ENCODE data around the gene CAMTA1. TPM values are rescaled to one million over a fixed set of nuclear protein-coding genes. Genes with fewer than 3 reads are reported as not detected.

The CAMTA1 gene
- polyA plus RNA-seq, 1 donor from 2014 or later = 162 TPM

GRCh38 chr1:6939363-6939762, 154.1 kb downstream of the CAMTA1 start:
- Histone ChIP-seq H4K20me1 (ENCODE audit: insufficient read depth) (no peaks in the 10 kb centered on the region), H3K9ac (ENCODE audit: low read length) (no peak overlapping the region), H3K79me2 (replicated peaks; ENCODE audit: insufficient read depth, low read length) (no peaks in the 10 kb centered on the region), H2AFZ (ENCODE audit: low read depth, low read length) (no peak overlapping the region), H3K9me3 (ENCODE audit: low read length) (no peaks in the 10 kb centered on the region), H3K9me2 (ENCODE audit: insufficient read depth, low read length) (no peaks in the 10 kb centered on the region), H3K4me2 (ENCODE audit: low read length) (no peak overlapping the region), H3K4me3 (ENCODE audit: low read length) (no peak overlapping the region), H3K27ac (ENCODE audit: low read length) (no peak overlapping the region), H3F3A (ENCODE audit: insufficient read depth, low read length, poor library complexity, severe bottlenecking) (no peaks in the 10 kb centered on the region), H3K36me3 (ENCODE audit: insufficient read depth, low read length) (no peaks in the 10 kb centered on the region), H3K27me3 (ENCODE audit: insufficient read depth, low read depth, low read length) (no peaks in the 10 kb centered on the region)
- TF ChIP-seq RAD21 (conservative IDR thresholded peaks at IDR 0.05) (no peak), POLR2AphosphoS5 (IDR thresholded peaks at IDR 0.05) (no peak), TAF1 (IDR thresholded peaks at IDR 0.05; ENCODE audit: low read depth) (no peak), EP300 (conservative IDR thresholded peaks at IDR 0.05; ENCODE audit: poor library complexity, severe bottlenecking) (no peak), CTCF (IDR thresholded peaks at IDR 0.05; ENCODE audit: poor library complexity, severe bottlenecking) (no peak), REST (IDR thresholded peaks at IDR 0.05; ENCODE audit: borderline replicate concordance) (no peak), SMC3 (conservative IDR thresholded peaks at IDR 0.05; ENCODE audit: poor library complexity) (no peak), EZH2 (IDR thresholded peaks at IDR 0.05; ENCODE audit: borderline replicate concordance, insufficient read depth, low read length, poor library complexity, severe bottlenecking) (no peak), MXI1 (conservative IDR thresholded peaks at IDR 0.05; ENCODE audit: poor library complexity, severe bottlenecking) (no peak)

- Histone ChIP-seq H3K4me2 (ENCODE audit: low read length) (no peak overlapping the region), H3K4me3 (ENCODE audit: low read length) (no peak overlapping the region), H3K9me3 (ENCODE audit: low read length) (no peaks in the 10 kb centered on the region), H3K9ac (ENCODE audit: low read length) (no peak overlapping the region), H2AFZ (ENCODE audit: low read depth, low read length) (no peak overlapping the region), H3K79me2 (replicated peaks; ENCODE audit: insufficient read depth, low read length) (no peaks in the 10 kb centered on the region), H3K27me3 (ENCODE audit: insufficient read depth, low read depth, low read length) (no peaks in the 10 kb centered on the region), H3F3A (ENCODE audit: insufficient read depth, low read length, poor library complexity, severe bottlenecking) (no peaks in the 10 kb centered on the region), H3K27ac (ENCODE audit: low read length) (no peak overlapping the region), H3K9me2 (ENCODE audit: insufficient read depth, low read length) (no peaks in the 10 kb centered on the region), H3K36me3 (ENCODE audit: insufficient read depth, low read length) (no peaks in the 10 kb centered on the region), H4K20me1 (ENCODE audit: insufficient read depth) (no peaks in the 10 kb centered on the region)
- TF ChIP-seq CTCF (IDR thresholded peaks at IDR 0.05; ENCODE audit: poor library complexity, severe bottlenecking) (no peak), SMC3 (conservative IDR thresholded peaks at IDR 0.05; ENCODE audit: poor library complexity) (no peak), REST (IDR thresholded peaks at IDR 0.05; ENCODE audit: borderline replicate concordance) (no peak), TAF1 (IDR thresholded peaks at IDR 0.05; ENCODE audit: low read depth) (no peak), MXI1 (conservative IDR thresholded peaks at IDR 0.05; ENCODE audit: poor library complexity, severe bottlenecking) (no peak), RAD21 (conservative IDR thresholded peaks at IDR 0.05) (no peak), POLR2AphosphoS5 (IDR thresholded peaks at IDR 0.05) (no peak)
These were observed 156.5 kb downstream of the CAMTA1 start for GRCh38 chr1:6941786-6942185.

Data from neural cell (in vitro differentiated cells).